AG09319 (cell line): Measurements from ENCODE around the gene AGTRAP.

Experiments used
- DNase-seq: peaks from one replicate; pipeline ENCODE4 v3.0.0-alpha.2; 2010; ENCODE audit warnings: low read depth; ENCODE audit errors: extremely low read depth
- CTCF ChIP-seq: IDR thresholded peaks from 2 replicates; pipeline ENCODE4 v1.5.1; 2011; ENCODE audit warnings: low read depth, mild to moderate bottlenecking, inconsistent platforms, low read length, moderate library complexity

AGTRAP gene

GRCh38 chr1:11701981-11702803 is 33.7 kb upstream of the AGTRAP start:
- TF ChIP-seq CTCF = no peak
- DNase-seq = no peak

GRCh38 chr1:11703357-11704193 is 32.4 kb upstream of the AGTRAP start:
- no peak for TF ChIP-seq CTCF
- DNase-seq = no peak

GRCh38 chr1:11704194-11704529 is 31.8 kb upstream of the AGTRAP start:
- no peak for TF ChIP-seq CTCF
- DNase-seq = no peak

GRCh38 chr1:11704691-11705475 is 31.1 kb upstream of the AGTRAP start:
- no peak for TF ChIP-seq CTCF
- no peak for DNase-seq

GRCh38 chr1:11705596-11705995 is 30.3 kb upstream of the AGTRAP start:
- no peak for TF ChIP-seq CTCF
- no peak for DNase-seq

GRCh38 chr1:11706292-11706691 is 29.6 kb upstream of the AGTRAP start:
- DNase-seq = no peak
- TF ChIP-seq CTCF = no peak
